Psoas muscle (tissue), 8 donors: ENCODE results near the gene SLC5A10. TPM values are rescaled to one million over a fixed set of nuclear protein-coding genes. Genes with fewer than 3 reads are reported as not detected.

ENCODE experiments used
- ATAC-seq, 4 donors: fragments of 200-7000 bp; cut with Tn5 transposase; one replicate each; pipeline ENCODE4 v1.9.1; 2020; ENCODE audit warnings: moderate library complexity in 3 of 4, mild to moderate bottlenecking in 2 of 4
- DNase-seq, 2 donors: peaks; one replicate each; pipeline ENCODE4 v3.0.0-alpha.2; 2020
- H3K27ac ChIP-seq: fragments of 200-600 bp; one replicate; pipeline ENCODE4 v1.8.0; 2022
- H3K27me3 ChIP-seq, 3 donors: fragments of 200-600 bp in 1 of 3; one replicate each; pipeline versions ENCODE4 v1.6.1 to v1.8.0; 2013 to 2022; ENCODE audit warnings: low read length in 2 of 3, mild to moderate bottlenecking in 2 of 3, moderate library complexity in 1 of 3; ENCODE audit not compliant: insufficient read depth in 3 of 3
- H3K36me3 ChIP-seq, 2 donors: fragments of 200-600 bp in 1 of 2; one replicate each; pipeline versions ENCODE4 v1.6.1 to v1.8.0; 2013 to 2022; ENCODE audit warnings: low read depth in 1 of 2, mild to moderate bottlenecking in 1 of 2, moderate library complexity in 1 of 2; ENCODE audit not compliant: insufficient read depth in 1 of 2
- H3K4me1 ChIP-seq: fragments of 200-600 bp; one replicate; pipeline ENCODE4 v1.8.0; 2022
- H3K4me3 ChIP-seq: fragments of 200-600 bp; one replicate; pipeline ENCODE4 v1.8.0; 2022; ENCODE audit warnings: mild to moderate bottlenecking
- H3K9me3 ChIP-seq: fragments of 200-600 bp; one replicate; pipeline ENCODE4 v1.8.0; 2022
- CTCF ChIP-seq: fragments of 200-600 bp; IDR thresholded peaks from one replicate; pipeline ENCODE4 v1.8.0; 2022; ENCODE audit warnings: antibody characterized with exemption
- WGBS, 3 donors: extraction: QIAGEN DNeasy Blood & Tissue Kit; methylation state at CpG; one replicate each; pipeline versions ENCODE4 v1.1.6 to v1.1.7; 2013; 5-methylcytosine and 5-hydroxymethylcytosine counted together
- intact Hi-C, 2 donors: fragments of 100-400 bp; cut with DNase I; formaldehyde crosslinking; loops; one replicate each; pipeline versions ENCODE4 v1.11.0 to v1.14.2; 2022
- polyA plus RNA-seq, 3 donors: library from polyadenylated mRNA; stranded (reverse); fragments of 200-250 nt; gene quantifications; one replicate each; pipeline ENCODE4 v1.2.3, GENCODE V29; 2013
- total RNA-seq, 4 donors: library from RNA; stranded (reverse); fragmentation: NEBNext Ultra II Directional in 2 of 4; extraction: Animal tissue kit (Norgen Biotek cat#: 25700) in 2 of 4; gene quantifications; one replicate each; pipeline versions ENCODE4 v1.2.1 to v1.2.4, GENCODE V29; 2021 to 2023
- donor health status: healthy with polysubstance abuse.
- donor health status: DM: no; HTN: no; CAD: no; lungs with moderate emphysema.
- donor health status: Bipolar disorder and iron deficiency.
- donor health status: healthy.
- donor health status: DM: yes; HTN: yes; CAD: no.
- donor health status: DM: no; HTN: no; CAD: no.
- donor health status: DM: no; HTN: no; CAD: no.
- donor health status: DM: yes; HTN: yes; CAD: no.

The SLC5A10 gene
- total and polyA plus RNA-seq, 7 donors: 0.03 TPM; not detected in 6

GRCh38 chr17:18985475-18985874 is 33.5 kb downstream of the SLC5A10 start:
- no peak for TF ChIP-seq CTCF
- Histone ChIP-seq H3K27ac (no peak overlapping the region), H3K4me1 (no peaks in the 10 kb centered on the region), H3K27me3 (no peaks in the 10 kb centered on the region), H3K4me3 (no peak overlapping the region), H3K36me3 (no peaks in the 10 kb centered on the region), H3K9me3 (no peaks in the 10 kb centered on the region)
- ATAC-seq (no peak), DNase-seq (no peak)
- intact Hi-C loops: no loop called here
- 92 to 93% (median 92%) methylated on average over 9 of the region's 9 CpGs for WGBS, 3 donors

GRCh38 chr17:18986541-18987229 is 34.7 kb downstream of the SLC5A10 start:
- H3K4me3 ChIP-seq: no peak overlapping the region
- no peak for TF ChIP-seq CTCF
- WGBS, 3 donors: 80 to 88% (median 86%) methylated on average over 19 to 21 of the region's 21 CpGs
- ATAC-seq (no peak), DNase-seq (no peak)
- no peak overlapping the region for H3K27ac ChIP-seq
- H3K27me3 ChIP-seq: no peaks in the 10 kb centered on the region
- H3K36me3 ChIP-seq: no peaks in the 10 kb centered on the region
- intact Hi-C loops: no loop called here
- no peaks in the 10 kb centered on the region for H3K9me3 ChIP-seq
- no peaks in the 10 kb centered on the region for H3K4me1 ChIP-seq

GRCh38 chr17:18987230-18987610 is 35.3 kb downstream of the SLC5A10 start:
- Histone ChIP-seq H3K27me3 (no peaks in the 10 kb centered on the region), H3K36me3 (no peaks in the 10 kb centered on the region), H3K27ac (no peak overlapping the region), H3K4me3 (no peak overlapping the region), H3K9me3 (no peaks in the 10 kb centered on the region), H3K4me1 (no peaks in the 10 kb centered on the region)
- DNase-seq (no peak), ATAC-seq (no peak)
- WGBS, 3 donors: 67 to 76% (median 74%) methylated on average over 9 of the region's 9 CpGs
- intact Hi-C loops: no loop called here
- no peak for TF ChIP-seq CTCF

GRCh38 chr17:18987862-18988545 is 36.0 kb downstream of the SLC5A10 start:
- intact Hi-C loops: no loop called here
- Histone ChIP-seq H3K27me3 (no peaks in the 10 kb centered on the region), H3K4me1 (no peaks in the 10 kb centered on the region), H3K4me3 (no peak overlapping the region), H3K9me3 (no peaks in the 10 kb centered on the region), H3K27ac (no peak overlapping the region), H3K36me3 (no peaks in the 10 kb centered on the region)
- ATAC-seq (no peak), DNase-seq (no peak)
- whole genome bisulfite sequencing, 3 donors: 70 to 81% (median 71%) methylated on average over 14 of the region's 14 CpGs
- no peak for TF ChIP-seq CTCF
